ENCODE measurements around the gene GPR142.

DNA sequence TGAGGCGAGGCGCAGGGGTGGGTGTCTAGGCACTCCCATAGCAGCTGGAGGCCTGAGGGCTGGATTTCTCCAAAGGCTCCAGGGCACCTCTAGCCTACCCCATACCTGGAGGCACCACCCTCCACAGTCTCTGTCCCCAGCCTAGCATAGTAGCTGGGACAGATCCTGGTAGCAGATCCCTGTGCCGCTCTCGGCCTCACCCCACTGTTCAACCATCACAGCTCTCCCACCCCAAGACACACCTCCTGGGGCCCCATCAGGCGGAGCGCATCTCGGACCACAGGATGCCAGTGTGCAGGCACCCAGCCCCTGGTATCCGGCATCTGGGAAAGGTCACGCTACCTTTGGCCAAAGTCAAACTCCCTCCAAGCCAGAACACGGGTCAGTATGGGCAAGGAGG lies 12.7 kb upstream of the GPR142 start:
- TF ChIP-seq, protein P1, sequence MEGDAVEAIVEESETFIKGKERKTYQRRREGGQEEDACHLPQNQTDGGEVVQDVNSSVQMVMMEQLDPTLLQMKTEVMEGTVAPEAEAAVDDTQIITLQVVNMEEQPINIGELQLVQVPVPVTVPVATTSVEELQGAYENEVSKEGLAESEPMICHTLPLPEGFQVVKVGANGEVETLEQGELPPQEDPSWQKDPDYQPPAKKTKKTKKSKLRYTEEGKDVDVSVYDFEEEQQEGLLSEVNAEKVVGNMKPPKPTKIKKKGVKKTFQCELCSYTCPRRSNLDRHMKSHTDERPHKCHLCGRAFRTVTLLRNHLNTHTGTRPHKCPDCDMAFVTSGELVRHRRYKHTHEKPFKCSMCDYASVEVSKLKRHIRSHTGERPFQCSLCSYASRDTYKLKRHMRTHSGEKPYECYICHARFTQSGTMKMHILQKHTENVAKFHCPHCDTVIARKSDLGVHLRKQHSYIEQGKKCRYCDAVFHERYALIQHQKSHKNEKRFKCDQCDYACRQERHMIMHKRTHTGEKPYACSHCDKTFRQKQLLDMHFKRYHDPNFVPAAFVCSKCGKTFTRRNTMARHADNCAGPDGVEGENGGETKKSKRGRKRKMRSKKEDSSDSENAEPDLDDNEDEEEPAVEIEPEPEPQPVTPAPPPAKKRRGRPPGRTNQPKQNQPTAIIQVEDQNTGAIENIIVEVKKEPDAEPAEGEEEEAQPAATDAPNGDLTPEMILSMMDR (optimal IDR thresholded peaks at IDR 0.05 in 1 of 3, IDR thresholded peaks at IDR 0.05 in 1 of 3, conservative IDR thresholded peaks at IDR 0.05 in 1 of 3; ENCODE audit: extremely low read depth in 1 of 3, insufficient read depth in 2 of 3, low read length in 3 of 3), result no peak
- TF ChIP-seq EZH2 (IDR thresholded peaks at IDR 0.05; ENCODE audit: low read length), result no peak

Measured in keratinocyte (primary cell).